Measurements from ENCODE around the gene MANEAL. TPM values are rescaled to one million over a fixed set of nuclear protein-coding genes. Genes with fewer than 3 reads are reported as not detected.

MANEAL gene
- total RNA-seq, 2 donors from 2014 or later = 0.99 to 6.2 TPM

DNA sequence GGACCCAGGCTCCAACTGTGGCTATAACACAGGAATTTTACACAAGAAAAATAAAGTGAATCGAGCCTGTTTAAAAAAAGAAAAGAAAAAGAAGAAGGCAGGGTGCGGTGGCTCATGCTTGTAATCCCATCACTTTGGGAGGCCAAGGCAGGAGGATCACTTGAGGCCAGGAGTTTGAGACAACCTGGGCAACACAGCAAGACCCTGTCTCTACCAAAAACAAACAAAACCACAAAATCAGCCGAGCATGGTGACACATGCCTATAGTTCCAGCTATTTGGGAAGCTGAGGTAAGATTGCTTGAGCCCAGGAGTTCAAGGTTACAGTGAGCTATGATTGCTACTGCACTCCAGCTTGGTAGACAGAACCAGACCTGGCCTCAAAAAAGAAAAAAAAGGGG lies 48.0 kb downstream of the MANEAL start:
- Histone ChIP-seq H3K4me1 (peaks cover 5% of the 10 kb centered on the region), H3K27ac (no peak overlapping the region), H3K9me3 (no peaks in the 10 kb centered on the region), H3K27me3 (no peaks in the 10 kb centered on the region), H3K4me3 (no peak overlapping the region), H3K36me3 (replicated peaks in 1 of 2; ENCODE audit: insufficient read depth in 1 of 2, low read depth in 2 of 2) (peaks cover 0 to 11% of the 10 kb centered on the region in 2 donors)
- 70 to 90% methylated on average over 3 of the region's 3 CpGs for WGBS, 2 donors
- intact Hi-C loops (cut with DNase I) = no loop called here
- ATAC-seq (no peak), DNase-seq (no peak)
- no peak for TF ChIP-seq POLR2A (IDR thresholded peaks at IDR 0.05)
- TF ChIP-seq, protein P1, sequence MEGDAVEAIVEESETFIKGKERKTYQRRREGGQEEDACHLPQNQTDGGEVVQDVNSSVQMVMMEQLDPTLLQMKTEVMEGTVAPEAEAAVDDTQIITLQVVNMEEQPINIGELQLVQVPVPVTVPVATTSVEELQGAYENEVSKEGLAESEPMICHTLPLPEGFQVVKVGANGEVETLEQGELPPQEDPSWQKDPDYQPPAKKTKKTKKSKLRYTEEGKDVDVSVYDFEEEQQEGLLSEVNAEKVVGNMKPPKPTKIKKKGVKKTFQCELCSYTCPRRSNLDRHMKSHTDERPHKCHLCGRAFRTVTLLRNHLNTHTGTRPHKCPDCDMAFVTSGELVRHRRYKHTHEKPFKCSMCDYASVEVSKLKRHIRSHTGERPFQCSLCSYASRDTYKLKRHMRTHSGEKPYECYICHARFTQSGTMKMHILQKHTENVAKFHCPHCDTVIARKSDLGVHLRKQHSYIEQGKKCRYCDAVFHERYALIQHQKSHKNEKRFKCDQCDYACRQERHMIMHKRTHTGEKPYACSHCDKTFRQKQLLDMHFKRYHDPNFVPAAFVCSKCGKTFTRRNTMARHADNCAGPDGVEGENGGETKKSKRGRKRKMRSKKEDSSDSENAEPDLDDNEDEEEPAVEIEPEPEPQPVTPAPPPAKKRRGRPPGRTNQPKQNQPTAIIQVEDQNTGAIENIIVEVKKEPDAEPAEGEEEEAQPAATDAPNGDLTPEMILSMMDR (IDR thresholded peaks at IDR 0.05) = no peak

DNA sequence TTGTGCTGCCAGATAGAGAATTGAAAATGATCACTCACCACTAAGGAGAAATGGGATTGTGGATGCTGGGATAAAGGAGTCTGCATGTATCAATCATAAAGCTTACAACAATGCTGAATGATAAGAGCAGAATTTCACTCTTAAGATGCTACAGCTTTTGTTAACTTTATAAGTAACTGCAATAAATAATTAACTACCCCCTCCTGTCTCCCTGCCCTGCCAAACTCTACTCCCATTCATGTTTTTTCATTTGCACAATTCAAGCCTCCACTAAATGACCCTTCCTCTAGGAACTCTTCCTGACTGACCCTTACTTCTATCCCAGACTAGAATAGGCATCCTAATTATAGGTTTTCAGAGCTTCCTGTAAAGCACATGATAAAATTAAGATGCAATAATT lies 50.9 kb downstream of the MANEAL start:
- TF ChIP-seq POLR2A (IDR thresholded peaks at IDR 0.05) = no peak
- TF ChIP-seq, protein P1 (IDR thresholded peaks at IDR 0.05) = no peak
- intact Hi-C loops (cut with DNase I) = no loop called here
- Histone ChIP-seq H3K9me3 (no peaks in the 10 kb centered on the region), H3K27ac (no peak overlapping the region), H3K4me1 (peaks cover 5% of the 10 kb centered on the region), H3K4me3 (no peak overlapping the region), H3K27me3 (no peaks in the 10 kb centered on the region), H3K36me3 (replicated peaks in 1 of 2; ENCODE audit: insufficient read depth in 1 of 2, low read depth in 2 of 2) (no peaks in the 10 kb centered on the region)
- no peak for DNase-seq
- no peak for ATAC-seq

DNA sequence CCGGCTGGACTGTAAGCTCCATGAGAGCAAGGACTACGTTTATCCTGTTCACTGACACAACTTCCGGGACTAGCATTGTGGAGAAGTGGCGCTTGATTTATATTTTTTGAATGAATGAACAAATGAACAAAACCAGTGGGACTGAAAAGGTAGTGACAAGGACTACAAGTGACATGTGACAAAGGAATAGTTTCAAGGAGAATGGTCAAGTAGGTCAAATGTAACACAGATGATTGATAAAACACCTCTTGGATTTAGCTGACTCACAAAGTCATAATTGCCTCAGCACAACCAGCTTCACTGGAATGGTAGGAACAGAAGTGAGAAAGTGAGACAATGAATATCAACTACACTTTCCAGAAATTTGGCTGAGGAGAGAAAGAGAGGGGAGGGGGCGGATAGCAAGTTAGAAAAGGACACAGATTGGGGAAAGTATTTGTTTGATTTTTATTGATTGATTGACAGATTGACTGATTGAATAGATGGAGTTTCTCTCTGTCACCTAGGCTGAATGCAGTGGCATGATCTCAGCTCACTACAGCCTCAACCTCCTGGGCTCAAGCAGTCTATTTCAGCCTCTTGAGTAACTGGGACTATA lies 51.5 kb downstream of the MANEAL start:
- H3K9me3 ChIP-seq = no peaks in the 10 kb centered on the region
- intact Hi-C loops (cut with DNase I) = no loop called here
- TF ChIP-seq, protein P1 (IDR thresholded peaks at IDR 0.05) = no peak
- TF ChIP-seq POLR2A (IDR thresholded peaks at IDR 0.05) = no peak
- no peaks in the 10 kb centered on the region for H3K27me3 ChIP-seq
- DNase-seq = no peak
- H3K4me1 ChIP-seq = peaks cover 5% of the 10 kb centered on the region
- H3K27ac ChIP-seq = no peak overlapping the region
- WGBS, 2 donors = 80 to 83% methylated on average over 5 of the region's 5 CpGs
- no peak overlapping the region for H3K4me3 ChIP-seq
- H3K36me3 ChIP-seq (replicated peaks in 1 of 2; ENCODE audit: insufficient read depth in 1 of 2, low read depth in 2 of 2) = no peaks in the 10 kb centered on the region
- no peak for ATAC-seq

DNA sequence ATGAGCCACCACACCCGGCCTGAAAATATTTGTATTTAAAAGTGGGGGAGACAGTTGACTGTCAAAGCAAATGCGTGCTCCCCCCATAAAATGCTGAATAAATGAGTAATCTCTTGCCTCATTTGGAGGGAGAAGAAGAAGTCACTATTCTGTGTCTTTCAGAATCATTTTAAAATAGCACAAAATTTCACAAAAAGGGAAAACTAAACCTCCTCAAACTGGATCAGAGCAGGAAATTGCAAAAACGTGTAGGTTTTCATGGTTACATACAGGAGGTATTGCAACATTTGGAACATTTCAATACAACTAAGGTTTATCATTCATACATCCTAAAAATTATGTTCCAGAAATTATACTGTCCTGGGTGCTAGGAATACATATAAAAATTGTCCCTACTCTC lies 52.1 kb downstream of the MANEAL start:
- Histone ChIP-seq H3K36me3 (replicated peaks in 1 of 2; ENCODE audit: insufficient read depth in 1 of 2, low read depth in 2 of 2) (no peaks in the 10 kb centered on the region), H3K9me3 (no peaks in the 10 kb centered on the region), H3K4me1 (peaks cover 5% of the 10 kb centered on the region), H3K4me3 (no peak overlapping the region), H3K27me3 (no peaks in the 10 kb centered on the region), H3K27ac (no peak overlapping the region)
- 64 to 76% methylated on average over 3 of the region's 3 CpGs for WGBS, 2 donors
- TF ChIP-seq, protein P1 (IDR thresholded peaks at IDR 0.05) = no peak
- no peak for TF ChIP-seq POLR2A (IDR thresholded peaks at IDR 0.05)
- ATAC-seq (no peak), DNase-seq (no peak)
- intact Hi-C loops (cut with DNase I) = no loop called here

DNA sequence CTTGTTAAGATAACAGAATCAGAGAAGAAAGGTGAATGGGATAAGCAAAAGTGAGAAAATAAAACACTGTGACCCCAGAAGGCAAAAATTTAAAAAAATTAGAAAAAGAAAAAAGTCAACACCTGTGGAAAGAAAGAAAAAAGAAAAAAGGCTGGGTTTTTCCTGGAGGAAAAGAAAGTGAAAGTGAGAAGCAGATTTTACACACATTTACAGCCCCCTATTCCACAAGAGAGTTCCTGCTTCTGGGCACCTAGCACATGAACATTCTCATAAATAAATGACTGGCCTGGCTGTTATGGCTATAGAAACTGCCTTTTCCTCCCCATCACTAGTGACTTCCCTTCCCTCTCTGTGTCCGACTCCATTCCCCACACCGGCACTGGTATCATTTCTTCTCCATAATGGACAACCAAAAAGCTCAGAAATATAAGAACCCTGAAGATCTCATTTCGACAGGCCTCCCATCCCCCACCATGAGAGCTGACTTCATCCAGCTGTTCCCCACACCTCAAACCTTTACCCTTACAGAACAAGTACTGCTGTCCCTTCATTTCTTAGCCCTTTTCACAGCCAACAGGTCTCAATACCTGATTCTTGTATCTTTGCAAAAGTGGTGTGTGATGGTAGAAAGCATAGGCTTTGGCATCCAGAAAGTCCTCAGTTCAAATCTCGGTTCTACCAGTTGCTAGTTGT lies 53.1 kb downstream of the MANEAL start:
- WGBS, 2 donors = 82 to 84% methylated on average over 4 of the region's 4 CpGs
- Histone ChIP-seq H3K27me3 (no peaks in the 10 kb centered on the region), H3K36me3 (replicated peaks in 1 of 2; ENCODE audit: insufficient read depth in 1 of 2, low read depth in 2 of 2) (no peaks in the 10 kb centered on the region), H3K4me1 (peaks cover 5% of the 10 kb centered on the region), H3K4me3 (no peak overlapping the region), H3K27ac (no peak overlapping the region), H3K9me3 (no peaks in the 10 kb centered on the region)
- no peak for DNase-seq
- TF ChIP-seq, protein P1 (IDR thresholded peaks at IDR 0.05) = no peak
- no peak for TF ChIP-seq POLR2A (IDR thresholded peaks at IDR 0.05)
- intact Hi-C loops (cut with DNase I) = no loop called here
- ATAC-seq = no peak
